HepG2 (cell line): ENCODE measurements around the gene LSR. TPM values are rescaled to one million over a fixed set of nuclear protein-coding genes. Genes with fewer than 3 reads are reported as not detected.
A peak's percentile ranks its signal among the peaks of the same experiment; 100 is the strongest.

Source experiments
- ATAC-seq: fragments of 200-7000 bp; cut with Tn5 transposase; 3 replicates; pipeline ENCODE4 v1.9.1; 2020; ENCODE audit warnings: mild to moderate bottlenecking, moderate library complexity
- BruUV-seq: library from RNA; stranded (reverse); fragments of 400-500 nt; replicated peaks from 2 replicates; lab custom pipeline; 2021; lab: Mats Ljungman, UMichigan
- CTCF ChIA-PET: fragments of 300-600 bp; formaldehyde crosslinking; extraction: SDS; loops from one replicate; lab custom pipeline; 2021; ENCODE audit warnings: low total read pairs, inconsistent platforms, low intra/inter-chr PET ratio; lab: Yijun Ruan, JAX
- POLR2A ChIA-PET: fragments of 350-600 bp; sonication (Branson Sonifier 250); formaldehyde crosslinking; loops from one replicate; lab custom pipeline; 2020; ENCODE audit warnings: antibody characterized with exemption, inconsistent platforms; lab: Yijun Ruan, JAX
- DNase-seq: peaks from one replicate; pipeline ENCODE4 v3.0.0-alpha.2; 2015; ENCODE audit warnings: low spot score
- FAIRE-seq: peaks from 3 replicates; lab custom pipeline; 2011; peaks lifted over from hg19 to GRCh38; lab: Jason Lieb, UNC
- H2AFZ ChIP-seq: one replicate; pipeline ENCODE4 v1.6.1; 2011; ENCODE audit warnings: low read length, inconsistent platforms
- H3K27ac ChIP-seq: fragments of 300-600 bp; 3 replicates; pipeline ENCODE4 v1.8.0; 2011; ENCODE audit warnings: mixed run types, mild to moderate bottlenecking, mixed read lengths, low read length, inconsistent platforms; ENCODE audit not compliant: insufficient read depth; ENCODE audit errors: extremely low read length
- H3K27me3 ChIP-seq, 2 experiments: fragments of 200-600 bp in 1 of 2; 2 replicates in 1 of 2; 3 replicates in 1 of 2; pipeline versions ENCODE4 v1.6.0 to v1.8.0; 2011; ENCODE audit warnings: low read length in 2 of 2, mild to moderate bottlenecking in 2 of 2, moderate library complexity in 2 of 2, inconsistent platforms in 1 of 2; ENCODE audit not compliant: insufficient read depth in 2 of 2, control insufficient read depth in 1 of 2
- H3K36me3 ChIP-seq, 2 experiments: fragments of 200-600 bp in 1 of 2; replicated peaks in 1 of 2; 2 replicates in 1 of 2; 3 replicates in 1 of 2; pipeline versions ENCODE4 v1.5.1 to v1.8.0; 2011; ENCODE audit warnings: low read length in 2 of 2, inconsistent platforms in 1 of 2; ENCODE audit not compliant: insufficient read depth in 2 of 2, control insufficient read depth in 1 of 2
- H3K4me1 ChIP-seq: 2 replicates; pipeline ENCODE4 v1.5.1; 2012; ENCODE audit warnings: low read length, inconsistent platforms; ENCODE audit not compliant: insufficient read depth
- H3K4me2 ChIP-seq: 2 replicates; pipeline ENCODE4 v1.6.0; 2011; ENCODE audit warnings: low read depth, low read length, inconsistent platforms
- H3K4me3 ChIP-seq, 3 experiments: fragments of 200-600 bp in 1 of 3; sonication (generic), shearing (Covaris generic) in 1 of 3; replicated peaks in 1 of 3; 2 replicates each; pipeline ENCODE4 v1.5.1; 2011 to 2016; ENCODE audit warnings: low read length in 3 of 3, inconsistent platforms in 2 of 3, low read depth in 2 of 3, mild to moderate bottlenecking in 2 of 3, control low read depth in 1 of 3, mixed read lengths in 1 of 3; ENCODE audit not compliant: insufficient read depth in 1 of 3
- H3K79me2 ChIP-seq: one replicate; pipeline ENCODE4 v1.6.1; 2011; ENCODE audit warnings: low read length, inconsistent platforms; ENCODE audit not compliant: insufficient read depth
- H3K9ac ChIP-seq: 2 replicates; pipeline ENCODE4 v1.6.0; 2011; ENCODE audit warnings: mild to moderate bottlenecking, low read depth, low read length, inconsistent platforms; ENCODE audit not compliant: insufficient read depth
- H3K9me3 ChIP-seq: 2 replicates; pipeline ENCODE4 v1.5.1; 2012; ENCODE audit warnings: mild to moderate bottlenecking, low read length
- H4K20me1 ChIP-seq: 2 replicates; pipeline ENCODE4 v1.6.0; 2011; ENCODE audit warnings: inconsistent platforms, mild to moderate bottlenecking, low read length, moderate library complexity; ENCODE audit not compliant: insufficient read depth
- FOXA3 ChIP-seq: IDR thresholded peaks from 2 replicates; pipeline ENCODE4 v1.6.1; 2016; ENCODE audit warnings: missing genetic modification reagents, missing compliant biosample characterization
- IKZF1 ChIP-seq: fragments of 450-650 bp; IDR thresholded peaks from 2 replicates; pipeline ENCODE4 v1.7.1; 2016
- KLF6 ChIP-seq: IDR thresholded peaks from 2 replicates; pipeline ENCODE4 v1.8.0; 2016; ENCODE audit warnings: missing biosample characterization, missing genetic modification reagents
- STAG1 ChIP-seq: sonication (generic); formaldehyde crosslinking; IDR thresholded peaks from 2 replicates; pipeline ENCODE4 v1.4.0; 2020; ENCODE audit warnings: missing genetic modification reagents
- TOE1 ChIP-seq: sonication (generic); formaldehyde crosslinking; IDR thresholded peaks from 2 replicates; pipeline ENCODE4 v1.4.0; 2020; ENCODE audit warnings: mild to moderate bottlenecking, missing genetic modification reagents
- WGBS: methylation state at CpG from one replicate; pipeline ENCODE4 v1.1.6; 2017; ENCODE audit warnings: low lambda C conversion rate; 5-methylcytosine and 5-hydroxymethylcytosine counted together
- in situ Hi-C: cut with HindIII; loops from 2 replicates; pipeline ENCODE4 v1.10.0; 2017; ENCODE audit warnings: low pct_unique_long_range_greater_than_20kb; ENCODE audit not compliant: extremely low pct_ligation_motif_present
- intact Hi-C: fragments of 100-400 bp; cut with micrococcal nuclease; formaldehyde crosslinking; loops from one replicate; pipeline ENCODE4 v1.10.0; 2022; ENCODE audit not compliant: unreplicated experiment
- polyA plus RNA-seq, 8 experiments: library from polyadenylated mRNA; depleted of rRNA in 3 of 8; stranded (reverse) in 7 of 8; unstranded in 1 of 8; fragments of >200 nt; fragmentation: Illumina TruSeq in 4 of 8; extraction: Trizol in 4 of 8; gene quantifications; 2 replicates each; pipeline versions ENCODE4 v1.2.1 to v1.2.3, GENCODE V29; 2011 to 2016; ENCODE audit warnings: low read depth in 4 of 8, missing spikeins in 1 of 8, mixed read lengths in 1 of 8; ENCODE audit not compliant: insufficient read depth in 1 of 8
- total RNA-seq, 5 experiments: library from RNA; depleted of rRNA; stranded (reverse); fragments of >200 nt; fragmentation: Illumina TruSeq; extraction: Trizol; gene quantifications; 2 replicates each; pipeline ENCODE4 v1.2.3, GENCODE V29; 2016; ENCODE audit warnings: low read depth in 1 of 5
- TF ChIP-seq, protein P1 (sequence below): sonication (generic); formaldehyde crosslinking; IDR thresholded peaks from 2 replicates; pipeline ENCODE4 v1.5.0; 2020; ENCODE audit warnings: mild to moderate bottlenecking, missing genetic modification reagents, moderate library complexity

LSR gene
- total and polyA plus RNA-seq, 2 of the 13 experiments (the other 11 are each of a cell fraction or from before 2014, with no cell fraction given) = 29.2 to 79.2 TPM

GRCh38 chr19:35216016-35216832, 32.6 kb upstream of the LSR start (continued):
- TF ChIP-seq KLF6 (CRISPR knock-in tag) (no peak), FOXA3 (CRISPR knock-in tag) (no peak), IKZF1 (no peak)

DNA sequence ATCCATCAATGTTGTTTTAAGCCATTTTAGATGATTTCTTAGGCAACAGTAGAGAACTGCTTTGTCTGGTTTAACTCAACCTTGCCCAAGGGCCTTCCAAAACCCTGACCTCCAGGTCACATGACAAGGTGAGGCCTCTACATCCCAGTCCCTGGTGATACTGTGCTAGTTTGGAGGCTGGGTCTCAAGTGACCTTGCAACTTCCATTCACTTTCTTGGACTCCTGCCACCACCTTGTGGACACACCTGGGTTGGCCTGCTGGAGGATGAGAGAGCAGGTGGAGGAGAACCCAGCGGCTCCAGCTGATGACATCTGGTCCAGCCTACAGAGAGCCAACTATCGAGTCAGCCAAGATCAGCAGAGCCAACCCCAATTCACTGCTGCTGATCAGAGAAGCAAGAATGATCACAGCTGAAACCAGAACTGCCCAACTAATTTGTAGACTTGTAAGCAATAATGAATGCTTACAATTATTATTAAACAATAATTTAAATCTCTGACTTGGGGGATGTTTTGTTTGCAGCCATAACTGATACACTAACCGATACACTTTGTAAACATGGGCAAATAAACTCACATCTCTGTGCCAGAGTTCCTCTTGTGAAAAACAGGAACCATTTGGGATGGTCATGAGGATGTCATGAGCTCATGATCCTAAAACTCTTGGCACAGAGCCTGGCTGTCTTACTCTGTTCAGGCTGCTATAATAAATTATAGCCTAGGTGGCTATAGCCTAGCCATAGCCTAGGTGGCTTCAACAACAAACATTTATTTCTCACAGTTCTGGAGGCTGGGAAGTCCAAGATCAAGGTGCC, 31.8 kb upstream of the LSR start:
- H4K20me1 ChIP-seq = no peaks in the 10 kb centered on the region
- ChIA-PET POLR2A (no interaction called here), CTCF (no interaction called here)
- BruUV-seq = no TSS peak
- H3K4me2 ChIP-seq = no peak overlapping the region
- H3K27me3 ChIP-seq = no peaks in the 10 kb centered on the region
- H3K9me3 ChIP-seq = no peaks in the 10 kb centered on the region
- ATAC-seq = no peak; the same call in 2 of the 3 replicates
- H3K79me2 ChIP-seq = no peaks in the 10 kb centered on the region
- no peak for DNase-seq
- no peak for FAIRE-seq
- H3K27ac ChIP-seq = no peak overlapping the region
- H2AFZ ChIP-seq = no peak overlapping the region
- WGBS = 30% methylated on average over 2 of the region's 3 CpGs
- TF ChIP-seq, protein P1, sequence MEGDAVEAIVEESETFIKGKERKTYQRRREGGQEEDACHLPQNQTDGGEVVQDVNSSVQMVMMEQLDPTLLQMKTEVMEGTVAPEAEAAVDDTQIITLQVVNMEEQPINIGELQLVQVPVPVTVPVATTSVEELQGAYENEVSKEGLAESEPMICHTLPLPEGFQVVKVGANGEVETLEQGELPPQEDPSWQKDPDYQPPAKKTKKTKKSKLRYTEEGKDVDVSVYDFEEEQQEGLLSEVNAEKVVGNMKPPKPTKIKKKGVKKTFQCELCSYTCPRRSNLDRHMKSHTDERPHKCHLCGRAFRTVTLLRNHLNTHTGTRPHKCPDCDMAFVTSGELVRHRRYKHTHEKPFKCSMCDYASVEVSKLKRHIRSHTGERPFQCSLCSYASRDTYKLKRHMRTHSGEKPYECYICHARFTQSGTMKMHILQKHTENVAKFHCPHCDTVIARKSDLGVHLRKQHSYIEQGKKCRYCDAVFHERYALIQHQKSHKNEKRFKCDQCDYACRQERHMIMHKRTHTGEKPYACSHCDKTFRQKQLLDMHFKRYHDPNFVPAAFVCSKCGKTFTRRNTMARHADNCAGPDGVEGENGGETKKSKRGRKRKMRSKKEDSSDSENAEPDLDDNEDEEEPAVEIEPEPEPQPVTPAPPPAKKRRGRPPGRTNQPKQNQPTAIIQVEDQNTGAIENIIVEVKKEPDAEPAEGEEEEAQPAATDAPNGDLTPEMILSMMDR = peak; percentile 63
- TF ChIP-seq STAG1 (CRISPR knock-in tag) (peak; percentile 62), TOE1 (CRISPR knock-in tag) (no peak)
- no peak overlapping the region for H3K9ac ChIP-seq
- H3K4me1 ChIP-seq = peaks cover 16% of the 10 kb centered on the region
- in situ Hi-C loops (no loop called here), intact Hi-C loops (no loop called here)
- no peak overlapping the region for H3K4me3 ChIP-seq
- no peaks in the 10 kb centered on the region for H3K36me3 ChIP-seq
